ENCODE measurements around the gene BCAS3. TPM values are rescaled to one million over a fixed set of nuclear protein-coding genes. Genes with fewer than 3 reads are reported as not detected.

BCAS3 gene
- total and polyA plus RNA-seq, 4 donors, result 5.8 to 24.6 (median 10.1) TPM

DNA sequence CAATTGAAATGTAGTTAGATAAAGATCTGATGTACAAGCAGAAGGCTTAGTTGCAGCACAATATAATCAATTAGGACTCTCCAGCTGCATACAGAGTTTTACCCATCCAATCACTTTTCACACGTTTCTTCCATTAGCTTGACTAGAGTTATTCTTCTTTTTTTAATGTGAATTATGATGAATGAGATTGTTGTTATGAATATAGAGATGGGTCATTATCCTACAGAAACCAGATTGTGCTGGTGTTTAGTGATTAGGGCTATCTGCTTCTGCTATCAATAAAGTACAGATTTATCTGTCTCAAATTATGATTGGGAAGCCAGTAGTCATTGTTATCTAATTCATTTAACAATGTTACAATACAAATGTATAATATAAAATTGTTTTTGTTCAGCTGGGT, 500.6 kb downstream of the BCAS3 start:
- Histone ChIP-seq H3K9me3 (ENCODE audit: control insufficient read depth in 4 of 4, low read length in 3 of 4) (no peaks in the 10 kb centered on the region), H3K27ac (ENCODE audit: low read depth in 1 of 2, low read length in 2 of 2) (no peak overlapping the region), H3K9ac (ENCODE audit: low read depth in 1 of 2, low read length in 2 of 2) (no peak overlapping the region), H3K36me3 (ENCODE audit: control insufficient read depth in 4 of 4, insufficient read depth in 3 of 4, low read depth in 1 of 4, low read length in 3 of 4) (no peaks in the 10 kb centered on the region), H3K4me1 (ENCODE audit: control insufficient read depth in 4 of 4, insufficient read depth in 4 of 4, low read length in 3 of 4) (no peaks in the 10 kb centered on the region), H3K4me3 (ENCODE audit: low read depth in 1 of 3, low read length in 3 of 3) (no peak overlapping the region), H3K27me3 (ENCODE audit: control insufficient read depth in 4 of 4, insufficient read depth in 4 of 4, low read length in 3 of 4) (no peaks in the 10 kb centered on the region)
- WGBS, result 79% methylated on average over 1 of the region's 1 CpG
- TF ChIP-seq FOXA1 (IDR thresholded peaks at IDR 0.05), result no peak
- TF ChIP-seq YY1 (IDR thresholded peaks at IDR 0.05), result no peak
- TF ChIP-seq GABPA (IDR thresholded peaks at IDR 0.05 in 1 of 2, conservative IDR thresholded peaks at IDR 0.05 in 1 of 2), result no peak
- TF ChIP-seq EGR1 (IDR thresholded peaks at IDR 0.05; ENCODE audit: low read depth in 2 of 2), result no peak
- no peak for TF ChIP-seq HNF4G (IDR thresholded peaks at IDR 0.05)
- TF ChIP-seq, protein P1, sequence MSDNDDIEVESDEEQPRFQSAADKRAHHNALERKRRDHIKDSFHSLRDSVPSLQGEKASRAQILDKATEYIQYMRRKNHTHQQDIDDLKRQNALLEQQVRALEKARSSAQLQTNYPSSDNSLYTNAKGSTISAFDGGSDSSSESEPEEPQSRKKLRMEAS (IDR thresholded peaks at IDR 0.05), result no peak
- TF ChIP-seq TAF1 (conservative IDR thresholded peaks at IDR 0.05), result no peak
- TF ChIP-seq, protein P2, sequence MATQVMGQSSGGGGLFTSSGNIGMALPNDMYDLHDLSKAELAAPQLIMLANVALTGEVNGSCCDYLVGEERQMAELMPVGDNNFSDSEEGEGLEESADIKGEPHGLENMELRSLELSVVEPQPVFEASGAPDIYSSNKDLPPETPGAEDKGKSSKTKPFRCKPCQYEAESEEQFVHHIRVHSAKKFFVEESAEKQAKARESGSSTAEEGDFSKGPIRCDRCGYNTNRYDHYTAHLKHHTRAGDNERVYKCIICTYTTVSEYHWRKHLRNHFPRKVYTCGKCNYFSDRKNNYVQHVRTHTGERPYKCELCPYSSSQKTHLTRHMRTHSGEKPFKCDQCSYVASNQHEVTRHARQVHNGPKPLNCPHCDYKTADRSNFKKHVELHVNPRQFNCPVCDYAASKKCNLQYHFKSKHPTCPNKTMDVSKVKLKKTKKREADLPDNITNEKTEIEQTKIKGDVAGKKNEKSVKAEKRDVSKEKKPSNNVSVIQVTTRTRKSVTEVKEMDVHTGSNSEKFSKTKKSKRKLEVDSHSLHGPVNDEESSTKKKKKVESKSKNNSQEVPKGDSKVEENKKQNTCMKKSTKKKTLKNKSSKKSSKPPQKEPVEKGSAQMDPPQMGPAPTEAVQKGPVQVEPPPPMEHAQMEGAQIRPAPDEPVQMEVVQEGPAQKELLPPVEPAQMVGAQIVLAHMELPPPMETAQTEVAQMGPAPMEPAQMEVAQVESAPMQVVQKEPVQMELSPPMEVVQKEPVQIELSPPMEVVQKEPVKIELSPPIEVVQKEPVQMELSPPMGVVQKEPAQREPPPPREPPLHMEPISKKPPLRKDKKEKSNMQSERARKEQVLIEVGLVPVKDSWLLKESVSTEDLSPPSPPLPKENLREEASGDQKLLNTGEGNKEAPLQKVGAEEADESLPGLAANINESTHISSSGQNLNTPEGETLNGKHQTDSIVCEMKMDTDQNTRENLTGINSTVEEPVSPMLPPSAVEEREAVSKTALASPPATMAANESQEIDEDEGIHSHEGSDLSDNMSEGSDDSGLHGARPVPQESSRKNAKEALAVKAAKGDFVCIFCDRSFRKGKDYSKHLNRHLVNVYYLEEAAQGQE (IDR thresholded peaks at IDR 0.05), result no peak
- no peak for TF ChIP-seq JUND (IDR thresholded peaks at IDR 0.05)
- no peak for TF ChIP-seq NR2F2 (IDR thresholded peaks at IDR 0.05)
- no peak for DNase-seq (ENCODE audit: low spot score)

DNA sequence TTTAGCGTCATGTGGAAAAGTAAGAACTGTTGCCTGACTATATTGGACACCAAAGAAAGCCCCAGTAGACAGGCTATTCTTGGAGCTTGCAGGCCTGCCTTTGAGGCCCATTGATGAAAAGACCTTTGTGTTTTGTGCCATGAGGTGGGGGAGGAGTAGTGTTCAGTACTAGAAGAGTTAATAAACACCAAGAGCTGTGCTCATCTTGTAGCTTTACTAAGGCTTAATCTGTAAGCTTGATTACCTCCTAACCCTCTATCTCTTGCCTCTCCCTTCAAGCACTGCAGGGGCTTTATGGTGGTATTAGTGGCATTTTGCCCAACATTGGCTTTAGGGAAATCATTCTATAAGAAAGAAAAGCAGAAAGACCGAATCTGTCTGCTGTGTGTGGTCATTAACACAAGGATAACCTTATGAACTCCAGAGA, 501.7 kb downstream of the BCAS3 start:
- DNase-seq (ENCODE audit: low spot score), result no peak
- no peak overlapping the region for H3K4me3 ChIP-seq (ENCODE audit: low read depth in 1 of 3, low read length in 3 of 3)
- H3K27me3 ChIP-seq (ENCODE audit: control insufficient read depth in 4 of 4, insufficient read depth in 4 of 4, low read length in 3 of 4), result no peaks in the 10 kb centered on the region
- no peak overlapping the region for H3K27ac ChIP-seq (ENCODE audit: low read depth in 1 of 2, low read length in 2 of 2)
- no peaks in the 10 kb centered on the region for H3K36me3 ChIP-seq (ENCODE audit: control insufficient read depth in 4 of 4, insufficient read depth in 3 of 4, low read depth in 1 of 4, low read length in 3 of 4)
- H3K9me3 ChIP-seq (ENCODE audit: control insufficient read depth in 4 of 4, low read length in 3 of 4), result no peaks in the 10 kb centered on the region
- no peaks in the 10 kb centered on the region for H3K4me1 ChIP-seq (ENCODE audit: control insufficient read depth in 4 of 4, insufficient read depth in 4 of 4, low read length in 3 of 4)
- 88% methylated on average over 2 of the region's 2 CpGs for WGBS
- H3K9ac ChIP-seq (ENCODE audit: low read depth in 1 of 2, low read length in 2 of 2), result no peak overlapping the region
- no peak for TF ChIP-seq RAD21 (IDR thresholded peaks at IDR 0.05)

DNA sequence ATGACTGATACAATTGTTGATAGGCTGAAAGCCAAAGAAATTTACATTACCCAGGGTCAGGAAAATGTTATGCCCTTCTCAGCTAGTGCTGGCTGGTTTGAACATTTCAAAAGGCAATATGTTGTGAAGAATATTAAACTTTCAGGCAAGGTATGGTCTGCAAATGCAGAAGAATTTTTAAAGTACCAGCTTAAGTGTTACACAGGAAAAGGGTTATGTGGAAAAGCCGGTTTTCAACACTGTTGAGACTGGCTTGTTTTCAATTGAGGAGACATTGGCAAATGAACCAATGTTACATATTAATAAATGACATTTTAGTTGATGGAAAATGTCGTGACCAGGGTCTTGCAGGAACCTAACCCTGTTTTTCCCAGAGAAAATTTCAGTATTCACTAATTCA, 506.1 kb downstream of the BCAS3 start:
- Histone ChIP-seq H3K4me3 (ENCODE audit: low read depth in 1 of 3, low read length in 3 of 3) (no peak overlapping the region), H3K9ac (ENCODE audit: low read depth in 1 of 2, low read length in 2 of 2) (no peak overlapping the region), H3K9me3 (ENCODE audit: control insufficient read depth in 4 of 4, low read length in 3 of 4) (no peaks in the 10 kb centered on the region), H3K27ac (ENCODE audit: low read depth in 1 of 2, low read length in 2 of 2) (no peak overlapping the region), H3K36me3 (ENCODE audit: control insufficient read depth in 4 of 4, insufficient read depth in 3 of 4, low read depth in 1 of 4, low read length in 3 of 4) (no peaks in the 10 kb centered on the region), H3K27me3 (ENCODE audit: control insufficient read depth in 4 of 4, insufficient read depth in 4 of 4, low read length in 3 of 4) (no peaks in the 10 kb centered on the region), H3K4me1 (ENCODE audit: control insufficient read depth in 4 of 4, insufficient read depth in 4 of 4, low read length in 3 of 4) (no peaks in the 10 kb centered on the region)
- no peak for DNase-seq (ENCODE audit: low spot score)
- WGBS, result 88% methylated on average over 2 of the region's 2 CpGs
- TF ChIP-seq, protein P2 (IDR thresholded peaks at IDR 0.05), result no peak
- TF ChIP-seq FOXA1 (IDR thresholded peaks at IDR 0.05) (no peak), SP1 (IDR thresholded peaks at IDR 0.05) (no peak), JUND (IDR thresholded peaks at IDR 0.05) (no peak), YY1 (IDR thresholded peaks at IDR 0.05) (no peak), RXRA (IDR thresholded peaks at IDR 0.05) (no peak), EGR1 (IDR thresholded peaks at IDR 0.05; ENCODE audit: low read depth in 2 of 2) (no peak), HNF4A (conservative IDR thresholded peaks at IDR 0.05) (no peak), HNF4G (IDR thresholded peaks at IDR 0.05) (no peak), FOXA2 (IDR thresholded peaks at IDR 0.05) (no peak), GABPA (IDR thresholded peaks at IDR 0.05 in 1 of 2, conservative IDR thresholded peaks at IDR 0.05 in 1 of 2) (no peak)
- TF ChIP-seq, protein P3, sequence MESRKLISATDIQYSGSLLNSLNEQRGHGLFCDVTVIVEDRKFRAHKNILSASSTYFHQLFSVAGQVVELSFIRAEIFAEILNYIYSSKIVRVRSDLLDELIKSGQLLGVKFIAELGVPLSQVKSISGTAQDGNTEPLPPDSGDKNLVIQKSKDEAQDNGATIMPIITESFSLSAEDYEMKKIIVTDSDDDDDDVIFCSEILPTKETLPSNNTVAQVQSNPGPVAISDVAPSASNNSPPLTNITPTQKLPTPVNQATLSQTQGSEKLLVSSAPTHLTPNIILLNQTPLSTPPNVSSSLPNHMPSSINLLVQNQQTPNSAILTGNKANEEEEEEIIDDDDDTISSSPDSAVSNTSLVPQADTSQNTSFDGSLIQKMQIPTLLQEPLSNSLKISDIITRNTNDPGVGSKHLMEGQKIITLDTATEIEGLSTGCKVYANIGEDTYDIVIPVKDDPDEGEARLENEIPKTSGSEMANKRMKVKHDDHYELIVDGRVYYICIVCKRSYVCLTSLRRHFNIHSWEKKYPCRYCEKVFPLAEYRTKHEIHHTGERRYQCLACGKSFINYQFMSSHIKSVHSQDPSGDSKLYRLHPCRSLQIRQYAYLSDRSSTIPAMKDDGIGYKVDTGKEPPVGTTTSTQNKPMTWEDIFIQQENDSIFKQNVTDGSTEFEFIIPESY (IDR thresholded peaks at IDR 0.05), result no peak
- TF ChIP-seq, protein P4, sequence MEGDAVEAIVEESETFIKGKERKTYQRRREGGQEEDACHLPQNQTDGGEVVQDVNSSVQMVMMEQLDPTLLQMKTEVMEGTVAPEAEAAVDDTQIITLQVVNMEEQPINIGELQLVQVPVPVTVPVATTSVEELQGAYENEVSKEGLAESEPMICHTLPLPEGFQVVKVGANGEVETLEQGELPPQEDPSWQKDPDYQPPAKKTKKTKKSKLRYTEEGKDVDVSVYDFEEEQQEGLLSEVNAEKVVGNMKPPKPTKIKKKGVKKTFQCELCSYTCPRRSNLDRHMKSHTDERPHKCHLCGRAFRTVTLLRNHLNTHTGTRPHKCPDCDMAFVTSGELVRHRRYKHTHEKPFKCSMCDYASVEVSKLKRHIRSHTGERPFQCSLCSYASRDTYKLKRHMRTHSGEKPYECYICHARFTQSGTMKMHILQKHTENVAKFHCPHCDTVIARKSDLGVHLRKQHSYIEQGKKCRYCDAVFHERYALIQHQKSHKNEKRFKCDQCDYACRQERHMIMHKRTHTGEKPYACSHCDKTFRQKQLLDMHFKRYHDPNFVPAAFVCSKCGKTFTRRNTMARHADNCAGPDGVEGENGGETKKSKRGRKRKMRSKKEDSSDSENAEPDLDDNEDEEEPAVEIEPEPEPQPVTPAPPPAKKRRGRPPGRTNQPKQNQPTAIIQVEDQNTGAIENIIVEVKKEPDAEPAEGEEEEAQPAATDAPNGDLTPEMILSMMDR (IDR thresholded peaks at IDR 0.05; ENCODE audit: low read depth, low read length, missing input control), result no peak
